ENCODE results near the gene HDGFL2. TPM values are rescaled to one million over a fixed set of nuclear protein-coding genes. Genes with fewer than 3 reads are reported as not detected.
"Not testable (repeated sequence)": the region's sequence is repeated elsewhere in the genome, so short reads cannot be mapped to it uniquely, and the experiment has no call there.

Gene HDGFL2
- total RNA-seq, 1 donor from 2014 or later: 55.7 TPM

GRCh38 chr19:4529924-4530522 is 57.9 kb downstream of the HDGFL2 start:
- intact Hi-C loops (cut with micrococcal nuclease): no loop called here

GRCh38 chr19:4531562-4532165 is 59.6 kb downstream of the HDGFL2 start:
- intact Hi-C loops (cut with micrococcal nuclease): no loop called here

GRCh38 chr19:4533334-4533733 is 61.2 kb downstream of the HDGFL2 start:
- intact Hi-C loops (cut with micrococcal nuclease): no loop called here

- intact Hi-C loops (cut with micrococcal nuclease): no loop called here
Measured at GRCh38 chr19:4533835-4534424, 61.8 kb downstream of the HDGFL2 start.

GRCh38 chr19:4534836-4535658 is 63.0 kb downstream of the HDGFL2 start, which contains the start of gene PLIN5:
TSS of gene PLIN5 (minus strand) at chr19:4535224. CDS start at chr19:4534074, 1,150 bp downstream.
- intact Hi-C loops (cut with micrococcal nuclease): no loop called here

- intact Hi-C loops (cut with micrococcal nuclease): no loop called here
Measured at GRCh38 chr19:4536798-4537197, 64.7 kb downstream of the HDGFL2 start.

GRCh38 chr19:4537953-4538600 is 66.0 kb downstream of the HDGFL2 start:
- intact Hi-C loops (cut with micrococcal nuclease): no loop called here

- intact Hi-C loops (cut with micrococcal nuclease): no loop called here
Measured at GRCh38 chr19:4538601-4538954, 66.5 kb downstream of the HDGFL2 start.

GRCh38 chr19:4539169-4539692 is 67.1 kb downstream of the HDGFL2 start:
- intact Hi-C loops (cut with micrococcal nuclease): no loop called here

GRCh38 chr19:4539693-4540581 is 67.8 kb downstream of the HDGFL2 start, which contains the start of gene LRG1:
TSS of gene LRG1 (minus strand) at chr19:4540036. CDS start at chr19:4540013, 23 bp downstream.
- intact Hi-C loops (cut with micrococcal nuclease): no loop called here

GRCh38 chr19:4541114-4541805 is 69.2 kb downstream of the HDGFL2 start:
- intact Hi-C loops (cut with micrococcal nuclease): no loop called here

- intact Hi-C loops (cut with micrococcal nuclease): not testable (repeated sequence)
Measured at GRCh38 chr19:4541806-4542145, 69.7 kb downstream of the HDGFL2 start.

GRCh38 chr19:4542896-4543841 is 71.1 kb downstream of the HDGFL2 start:
- intact Hi-C loops (cut with micrococcal nuclease): no loop called here

- intact Hi-C loops (cut with micrococcal nuclease): no loop called here
Measured at GRCh38 chr19:4543842-4544647, 71.9 kb downstream of the HDGFL2 start.

- intact Hi-C loops (cut with micrococcal nuclease): no loop called here
Measured at GRCh38 chr19:4547303-4548237, 75.5 kb downstream of the HDGFL2 start.

GRCh38 chr19:4548238-4548584 is 76.1 kb downstream of the HDGFL2 start:
- intact Hi-C loops (cut with micrococcal nuclease): no loop called here

GRCh38 chr19:4550018-4550417 is 77.9 kb downstream of the HDGFL2 start:
- intact Hi-C loops (cut with micrococcal nuclease): no loop called here

Measured in T-helper 1 cell treated with Interleukin-12 subunit alpha and Interleukin-12 subunit beta and Interleukin-4 antibody, amounts not matched to agents 30 ng/mL and 1 ng/mL, for 36 hours (primary cell).